Measurements from ENCODE around the gene PDSS2. TPM values are rescaled to one million over a fixed set of nuclear protein-coding genes. Genes with fewer than 3 reads are reported as not detected.
A peak's percentile ranks its signal among the peaks of the same experiment; 100 is the strongest.
"Not testable (repeated sequence)": the region's sequence is repeated elsewhere in the genome, so short reads cannot be mapped to it uniquely, and the experiment has no call there.

PDSS2 gene
- polyA plus RNA-seq, 3 donors = 17.8 to 19.2 (median 17.9) TPM

GRCh38 chr6:107329063-107329860, 130.1 kb downstream of the PDSS2 start:
- no peak for DNase-seq (ENCODE audit: low read depth in 3 of 3, low spot score in 2 of 3)

GRCh38 chr6:107328081-107328480, 131.3 kb downstream of the PDSS2 start:
- no peak for DNase-seq (ENCODE audit: low read depth in 3 of 3, low spot score in 2 of 3)

GRCh38 chr6:107323133-107323785, 136.1 kb downstream of the PDSS2 start:
- no peak for DNase-seq (ENCODE audit: low read depth in 3 of 3, low spot score in 2 of 3)

- DNase-seq (ENCODE audit: low read depth in 3 of 3, low spot score in 2 of 3) = no peak
Observed at GRCh38 chr6:107321793-107322192, 137.6 kb downstream of the PDSS2 start.

GRCh38 chr6:107319906-107320530, 139.3 kb downstream of the PDSS2 start:
- DNase-seq (ENCODE audit: low read depth in 3 of 3, low spot score in 2 of 3) = no peak

- DNase-seq (ENCODE audit: low read depth in 3 of 3, low spot score in 2 of 3) = peak; percentile 16 to 27 (median 24)
Observed at GRCh38 chr6:107318100-107318736, 141.1 kb downstream of the PDSS2 start.

GRCh38 chr6:107315114-107315513, 144.2 kb downstream of the PDSS2 start:
- no peak for DNase-seq (ENCODE audit: low read depth in 3 of 3, low spot score in 2 of 3)

GRCh38 chr6:107314531-107314939, 144.8 kb downstream of the PDSS2 start:
- DNase-seq (ENCODE audit: low read depth in 3 of 3, low spot score in 2 of 3) = no peak

- DNase-seq (ENCODE audit: low read depth in 3 of 3, low spot score in 2 of 3) = no peak
Observed at GRCh38 chr6:107313776-107314175, 145.6 kb downstream of the PDSS2 start.

- DNase-seq (ENCODE audit: low read depth in 3 of 3, low spot score in 2 of 3) = no peak
Observed at GRCh38 chr6:107310362-107310761, 149.0 kb downstream of the PDSS2 start.

GRCh38 chr6:107308677-107309076, 150.7 kb downstream of the PDSS2 start:
- DNase-seq (ENCODE audit: low read depth in 3 of 3, low spot score in 2 of 3) = no peak

- DNase-seq (ENCODE audit: low read depth in 3 of 3, low spot score in 2 of 3) = not testable (repeated sequence)
Observed at GRCh38 chr6:107305994-107306393, 153.4 kb downstream of the PDSS2 start.

GRCh38 chr6:107305391-107305790, 154.0 kb downstream of the PDSS2 start:
- no peak for DNase-seq (ENCODE audit: low read depth in 3 of 3, low spot score in 2 of 3)

- DNase-seq (ENCODE audit: low read depth in 3 of 3, low spot score in 2 of 3) = no peak
Observed at GRCh38 chr6:107304421-107305025, 154.8 kb downstream of the PDSS2 start.

GRCh38 chr6:107293350-107293749, 166.0 kb downstream of the PDSS2 start:
- DNase-seq (ENCODE audit: low read depth in 3 of 3, low spot score in 2 of 3) = peak in 1 of 3 donors; percentile 18

GRCh38 chr6:107292715-107293271, 166.6 kb downstream of the PDSS2 start:
- peak in 2 of 3 donors; percentile 31 to 35 for DNase-seq (ENCODE audit: low read depth in 3 of 3, low spot score in 2 of 3)

- DNase-seq (ENCODE audit: low read depth in 3 of 3, low spot score in 2 of 3) = no peak
Observed at GRCh38 chr6:107290491-107290890, 168.9 kb downstream of the PDSS2 start.

- not testable (repeated sequence) for DNase-seq (ENCODE audit: low read depth in 3 of 3, low spot score in 2 of 3)
Observed at GRCh38 chr6:107289258-107289657, 170.1 kb downstream of the PDSS2 start.

GRCh38 chr6:107285683-107286082, 173.7 kb downstream of the PDSS2 start:
- not testable (repeated sequence) for DNase-seq (ENCODE audit: low read depth in 3 of 3, low spot score in 2 of 3)

- no peak for DNase-seq (ENCODE audit: low read depth in 3 of 3, low spot score in 2 of 3)
Observed at GRCh38 chr6:107284805-107285204, 174.6 kb downstream of the PDSS2 start.

All from right renal cortex interstitium (tissue), 3 donors.